SIG-M5 treated with dmso at 0.1 percent for 504 hours (cell line): ENCODE data around the gene AP5S1.
"Not testable (repeated sequence)": the region's sequence is repeated elsewhere in the genome, so short reads cannot be mapped to it uniquely, and the experiment has no call there.

Experiments
- DNase-seq: peaks from one replicate; lab custom pipeline; 2025; ENCODE audit not compliant: unreplicated experiment; lab: John Stamatoyannopoulos, UW

The AP5S1 gene

DNA sequence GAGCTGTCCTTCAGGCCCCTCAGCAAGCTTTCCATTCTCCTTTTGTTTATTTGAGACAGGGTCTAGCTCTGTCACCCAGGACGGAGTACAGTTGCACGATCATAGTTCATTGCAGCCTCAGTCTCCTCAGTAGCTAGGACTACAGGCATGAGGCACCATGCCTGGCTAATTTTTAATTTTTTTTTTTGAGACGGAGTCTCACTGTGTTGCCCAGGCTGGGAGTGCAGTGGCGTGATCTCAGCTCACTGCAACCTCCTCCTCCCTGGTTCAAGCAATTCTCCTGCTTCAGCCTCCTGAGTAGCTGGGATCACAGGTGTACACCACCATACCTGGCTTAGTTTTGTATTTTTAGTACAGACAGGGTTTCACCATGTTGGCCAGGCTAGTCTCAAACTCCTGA lies 31.1 kb upstream of the AP5S1 start:
- DNase-seq: not testable (repeated sequence)

DNA sequence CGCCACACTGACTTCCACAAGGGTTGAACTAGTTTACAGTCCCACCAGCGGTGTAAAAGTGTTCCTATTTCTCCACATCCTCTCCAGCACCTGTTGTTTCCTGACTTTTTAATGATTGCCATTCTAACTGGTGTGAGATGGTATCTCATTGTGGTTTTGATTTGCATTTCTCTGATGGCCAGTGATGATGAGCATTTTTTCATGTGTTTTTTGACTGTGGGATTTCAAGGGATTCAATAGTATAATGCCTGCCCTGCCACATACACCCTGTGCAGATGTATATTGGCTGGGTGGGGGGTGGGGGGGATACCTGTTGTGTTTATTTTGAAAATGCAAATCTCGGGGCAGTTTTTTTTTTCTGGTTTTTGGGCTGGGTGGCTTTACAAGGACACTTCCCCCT lies 26.2 kb upstream of the AP5S1 start:
- DNase-seq: not testable (repeated sequence)

DNA sequence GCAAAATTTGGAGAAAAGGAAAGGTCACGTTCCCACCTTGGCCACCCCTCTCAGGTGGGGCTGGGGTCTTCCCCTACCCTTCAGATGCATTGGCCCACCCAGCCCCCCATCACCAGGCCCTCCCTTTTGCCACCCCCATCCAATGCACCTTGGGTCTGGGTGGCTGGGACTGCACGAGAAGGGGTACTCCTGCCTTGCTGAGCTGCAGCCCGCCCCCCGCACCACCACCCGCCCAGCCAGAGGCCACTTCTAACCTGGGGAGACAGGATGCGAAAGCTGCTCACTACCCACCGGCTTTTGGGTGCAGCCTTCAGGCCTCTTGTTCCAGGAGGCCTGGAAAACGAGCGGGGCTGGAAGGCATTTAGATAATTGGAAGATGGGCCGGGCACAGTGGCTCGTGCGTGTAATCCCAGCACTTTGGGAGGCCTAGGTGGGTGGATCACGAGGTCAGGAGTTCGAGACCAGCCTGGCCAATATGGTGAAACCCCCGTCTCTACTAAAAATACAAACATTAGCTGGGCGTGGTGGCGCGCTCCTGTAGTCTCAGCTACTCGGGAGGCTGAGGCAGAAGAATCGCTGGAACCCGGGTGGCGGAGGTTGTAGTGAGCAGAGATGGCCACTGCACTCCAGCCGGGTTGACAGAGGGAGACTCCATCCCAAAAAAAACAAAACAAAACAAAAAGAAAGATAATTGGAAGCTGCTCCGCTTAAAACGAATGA lies 25.5 kb upstream of the AP5S1 start:
- no peak for DNase-seq

DNA sequence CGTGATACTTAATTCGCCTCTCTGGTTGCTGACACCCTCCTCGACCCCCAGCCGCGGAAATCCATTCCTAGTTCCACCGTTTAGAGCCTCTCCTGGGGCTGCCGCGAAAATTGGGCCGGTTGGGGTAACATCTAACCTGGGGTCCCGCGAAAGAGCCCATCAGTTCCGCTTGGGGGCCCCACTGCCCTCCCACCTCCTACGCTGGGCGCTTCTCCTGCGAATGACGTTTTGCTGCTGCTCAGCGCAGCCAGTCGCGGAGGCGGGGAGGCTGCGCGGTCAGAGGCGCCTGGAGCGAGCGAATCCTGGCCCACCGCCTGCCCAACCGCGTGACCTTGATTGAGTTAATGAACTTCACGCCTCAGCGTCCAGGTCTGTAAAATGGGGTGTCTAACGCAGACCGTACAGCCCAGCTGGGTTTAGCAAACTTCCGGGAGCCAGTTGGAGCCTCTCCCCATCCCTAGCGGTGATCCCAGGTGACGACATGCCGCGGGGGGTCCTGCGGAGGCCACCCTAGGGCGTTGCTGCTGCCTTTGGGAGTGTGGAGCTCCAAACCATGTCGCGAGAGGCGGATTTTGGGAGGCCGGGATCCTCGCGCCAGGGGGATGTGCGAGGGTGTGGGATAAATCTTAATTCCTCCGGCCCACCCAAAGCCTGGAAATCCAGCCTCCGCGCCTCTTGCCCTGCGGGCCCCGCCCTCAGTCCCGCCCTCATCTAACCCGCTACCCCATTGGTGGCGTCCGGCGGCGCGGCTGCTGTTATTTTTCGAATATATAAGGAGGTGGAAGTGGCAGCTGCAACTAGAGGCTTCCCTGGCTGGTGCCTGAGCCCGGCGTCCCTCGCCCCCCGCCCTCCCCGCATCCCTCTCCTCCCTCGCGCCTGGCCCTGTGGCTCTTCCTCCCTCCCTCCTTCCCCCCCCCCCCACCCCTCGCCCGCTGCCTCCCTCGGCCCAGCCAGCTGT lies 24.6 kb upstream of the AP5S1 start, which contains the start of gene CDC25B:
Gene CDC25B, plus strand, starts transcription at position 800 of the 958 bp plus-strand sequence. CDS start 222 bp downstream, outside the sequence.
- peak; percentile 94 for DNase-seq

- no peak for DNase-seq
Observed at GRCh38 chr20:3796477-3797225, 23.7 kb upstream of the AP5S1 start.

DNA sequence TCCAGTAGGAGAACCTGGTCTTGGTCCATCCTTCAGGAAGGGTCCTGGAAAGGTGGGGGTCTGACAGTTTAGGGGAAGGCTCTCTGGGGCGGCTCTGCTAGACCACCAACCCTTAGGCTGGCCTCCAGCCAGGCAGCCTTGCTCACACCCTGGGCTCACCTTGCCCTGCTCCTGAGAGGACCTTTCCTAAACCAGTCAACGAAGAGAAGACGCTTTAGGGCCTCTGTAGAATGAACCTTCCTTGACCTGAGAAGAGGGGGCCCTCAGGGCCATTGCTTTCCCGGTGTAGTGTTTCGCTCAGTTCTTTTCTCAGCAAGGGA lies 23.2 kb upstream of the AP5S1 start:
- DNase-seq: no peak

DNA sequence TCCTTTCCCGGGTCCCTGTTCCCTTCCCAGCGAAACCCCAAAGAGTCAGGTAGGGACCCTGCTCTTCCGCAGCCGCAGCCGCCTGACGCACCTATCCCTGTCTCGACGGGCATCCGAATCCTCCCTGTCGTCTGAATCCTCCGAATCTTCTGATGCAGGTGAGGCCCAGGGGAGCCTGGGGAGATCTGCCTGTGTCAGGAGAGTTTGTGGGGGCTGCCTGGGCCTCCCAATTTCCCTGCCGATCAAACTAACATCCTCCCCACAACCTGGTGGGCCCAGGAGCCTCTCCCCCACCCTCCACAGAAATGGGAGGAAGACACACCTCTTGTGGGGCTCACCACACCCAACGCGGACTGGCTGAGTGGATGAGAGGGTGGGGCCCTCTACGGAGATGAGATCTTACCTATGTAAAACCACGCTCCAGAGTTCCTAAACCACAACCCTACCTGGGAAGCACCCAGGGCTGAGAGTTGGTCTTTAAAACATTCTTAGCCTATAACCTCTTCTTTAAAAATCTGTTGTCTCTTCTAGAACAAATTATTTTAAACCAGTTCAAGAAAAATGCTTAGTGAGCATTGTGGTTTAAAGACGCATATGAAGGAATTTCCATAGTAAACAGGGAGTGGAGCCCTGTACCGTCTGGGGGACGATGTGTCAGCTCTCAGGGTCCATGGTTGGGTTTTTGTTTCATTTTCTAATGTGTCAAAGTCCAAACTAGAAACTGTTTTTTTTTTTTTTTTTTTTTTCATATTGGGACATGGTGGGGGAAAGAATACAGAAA lies 22.6 kb upstream of the AP5S1 start:
- no peak for DNase-seq

DNA sequence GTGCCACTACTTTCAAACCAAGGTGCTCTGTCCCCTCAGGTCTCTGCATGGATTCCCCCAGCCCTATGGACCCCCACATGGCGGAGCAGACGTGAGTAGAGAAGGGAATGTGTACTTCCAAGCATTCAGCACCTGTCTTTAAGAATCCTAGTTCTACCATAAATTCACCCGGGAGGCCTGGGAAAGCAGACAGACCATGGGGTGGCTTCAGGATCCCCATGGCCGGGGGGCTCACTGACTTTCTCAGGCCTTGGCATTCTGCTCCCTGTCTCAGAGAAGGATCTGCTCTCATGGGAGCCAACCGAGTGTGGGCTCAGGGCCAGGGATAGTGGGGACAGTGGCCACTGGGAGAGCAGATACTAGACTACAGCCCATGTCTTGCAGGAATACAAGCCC lies 22.0 kb upstream of the AP5S1 start:
- DNase-seq: no peak

DNA sequence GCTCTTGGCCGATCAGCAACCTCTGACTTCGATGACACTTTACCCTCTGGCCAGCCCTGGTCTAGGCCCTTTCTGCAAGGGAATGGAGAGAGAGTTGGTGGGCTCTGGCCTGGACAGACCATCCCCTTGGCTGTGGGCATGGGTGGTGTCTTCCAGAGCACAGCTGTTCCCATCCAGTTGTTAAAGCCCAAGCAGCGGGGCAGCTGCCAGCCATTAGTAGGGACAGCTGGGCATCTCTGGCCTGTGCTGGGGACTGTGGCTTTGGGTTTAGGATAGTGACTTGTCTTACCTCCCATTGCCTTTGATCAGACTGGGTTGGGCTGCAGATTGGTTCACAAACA lies 21.5 kb upstream of the AP5S1 start:
- DNase-seq: no peak

- DNase-seq: no peak
Observed at GRCh38 chr20:3800256-3800877, 20.0 kb upstream of the AP5S1 start.

DNA sequence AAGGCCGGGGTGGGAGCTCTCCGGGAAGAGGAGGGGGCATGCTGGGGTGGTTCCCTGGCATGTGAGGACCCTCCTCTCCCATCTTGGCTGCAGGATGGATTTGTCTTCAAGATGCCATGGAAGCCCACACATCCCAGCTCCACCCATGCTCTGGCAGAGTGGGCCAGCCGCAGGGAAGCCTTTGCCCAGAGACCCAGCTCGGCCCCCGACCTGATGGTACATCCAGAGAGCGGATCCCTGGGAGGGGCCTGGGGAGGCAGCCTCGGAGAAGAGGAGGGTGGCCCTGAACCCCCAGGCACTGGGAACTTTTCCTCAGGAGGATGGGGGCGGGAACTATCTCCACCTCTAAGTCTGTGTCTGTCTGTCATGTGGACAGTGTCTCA lies 19.5 kb upstream of the AP5S1 start:
- no peak for DNase-seq

DNA sequence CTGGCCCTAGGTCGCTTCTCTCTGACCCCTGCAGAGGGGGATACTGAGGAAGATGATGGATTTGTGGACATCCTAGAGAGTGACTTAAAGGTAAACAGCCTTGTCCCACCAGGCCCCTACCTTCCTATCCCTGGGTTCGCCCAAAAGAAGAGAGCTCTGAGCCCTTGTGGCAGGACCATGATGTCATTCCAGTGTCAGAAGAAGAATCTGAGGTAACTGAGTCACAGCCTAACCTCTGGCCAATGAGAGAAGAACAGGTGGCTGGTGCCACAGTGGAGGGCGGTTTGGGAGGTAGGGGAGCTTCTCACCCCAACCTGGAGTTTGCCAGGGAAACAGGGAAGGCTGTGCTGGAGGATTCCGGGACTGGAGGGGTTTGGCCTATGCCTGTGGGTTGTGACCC lies 19.0 kb upstream of the AP5S1 start:
- DNase-seq: no peak

DNA sequence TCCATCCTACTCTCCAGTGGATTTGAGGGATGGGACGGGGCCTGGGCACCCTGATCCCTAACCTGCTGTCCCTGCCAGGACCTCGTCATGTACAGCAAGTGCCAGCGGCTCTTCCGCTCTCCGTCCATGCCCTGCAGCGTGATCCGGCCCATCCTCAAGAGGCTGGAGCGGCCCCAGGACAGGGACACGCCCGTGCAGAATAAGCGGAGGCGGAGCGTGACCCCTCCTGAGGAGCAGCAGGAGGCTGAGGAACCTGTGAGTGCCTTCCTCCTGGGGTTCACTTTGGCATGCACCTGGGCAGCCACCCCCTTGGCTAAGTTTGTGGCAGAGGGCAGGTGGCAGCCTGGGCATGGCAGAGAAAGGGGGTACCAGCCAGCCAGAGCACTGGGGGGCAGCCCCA lies 18.5 kb upstream of the AP5S1 start:
- DNase-seq: no peak

DNA sequence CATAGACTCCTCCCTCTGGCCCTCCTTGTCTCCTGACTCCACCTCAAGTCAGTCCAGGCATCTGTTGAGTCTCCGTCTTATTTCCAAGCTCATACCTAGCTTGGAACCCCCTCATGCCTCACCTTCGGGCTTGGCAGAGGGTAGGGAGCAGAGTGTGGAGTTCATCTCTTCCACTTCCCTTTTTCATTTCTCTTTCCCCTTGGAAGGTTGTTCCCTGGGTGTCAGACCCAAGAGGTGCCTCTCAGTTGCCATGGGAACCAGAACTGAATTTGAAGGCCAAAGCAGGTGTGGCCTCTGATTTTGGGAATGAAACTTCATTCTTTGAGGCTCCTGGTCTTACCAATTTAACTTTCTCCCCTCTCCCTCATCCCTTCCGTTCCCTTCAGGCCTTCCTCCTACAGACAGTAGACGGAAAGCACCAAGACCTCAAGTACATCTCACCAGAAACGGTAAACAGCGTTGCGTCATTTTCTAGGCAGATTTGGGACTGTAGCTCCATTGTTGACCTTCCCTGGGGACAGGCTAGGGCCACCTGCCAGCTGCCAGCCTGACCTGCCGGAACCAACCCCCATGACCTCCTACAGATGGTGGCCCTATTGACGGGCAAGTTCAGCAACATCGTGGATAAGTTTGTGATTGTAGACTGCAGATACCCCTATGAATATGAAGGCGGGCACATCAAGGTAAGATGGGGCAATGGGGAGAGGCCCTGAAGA lies 17.7 kb upstream of the AP5S1 start:
- no peak for DNase-seq

DNA sequence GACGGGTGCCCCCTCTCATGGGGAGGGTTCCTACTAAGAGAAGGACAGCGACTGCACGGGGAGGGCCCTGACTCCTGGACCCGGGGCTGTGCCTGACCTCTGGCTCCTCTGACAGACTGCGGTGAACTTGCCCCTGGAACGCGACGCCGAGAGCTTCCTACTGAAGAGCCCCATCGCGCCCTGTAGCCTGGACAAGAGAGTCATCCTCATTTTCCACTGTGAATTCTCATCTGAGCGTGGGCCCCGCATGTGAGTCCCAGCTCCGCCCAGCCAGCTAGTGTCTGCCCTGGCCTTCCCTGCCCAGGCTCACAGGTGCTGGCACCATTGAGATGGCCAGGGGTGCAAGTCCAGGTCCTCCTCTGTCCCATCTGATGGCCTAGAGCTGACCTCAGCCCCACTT lies 17.1 kb upstream of the AP5S1 start:
- no peak for DNase-seq

DNA sequence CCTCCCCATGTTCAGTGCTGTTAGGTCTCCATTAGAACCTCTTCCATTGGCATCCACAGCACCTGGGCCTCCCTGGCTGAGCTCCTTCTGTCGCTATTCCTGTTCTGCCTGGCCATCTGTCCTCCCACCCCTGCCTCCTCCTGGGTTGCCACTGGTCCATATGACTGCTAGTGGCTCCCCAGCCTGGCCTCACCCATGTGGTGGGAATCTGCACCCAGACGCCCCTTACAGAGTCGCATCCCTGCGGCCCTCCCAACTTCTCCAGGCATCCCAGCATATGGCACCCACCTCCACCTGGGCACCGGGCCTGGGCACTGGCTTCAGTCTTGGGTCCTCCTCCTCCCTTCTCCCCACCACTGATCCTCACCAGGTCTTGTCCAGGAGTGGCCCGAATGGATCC lies 16.5 kb upstream of the AP5S1 start:
- DNase-seq: no peak

- no peak for DNase-seq
Observed at GRCh38 chr20:3804254-3804751, 16.0 kb upstream of the AP5S1 start.

DNA sequence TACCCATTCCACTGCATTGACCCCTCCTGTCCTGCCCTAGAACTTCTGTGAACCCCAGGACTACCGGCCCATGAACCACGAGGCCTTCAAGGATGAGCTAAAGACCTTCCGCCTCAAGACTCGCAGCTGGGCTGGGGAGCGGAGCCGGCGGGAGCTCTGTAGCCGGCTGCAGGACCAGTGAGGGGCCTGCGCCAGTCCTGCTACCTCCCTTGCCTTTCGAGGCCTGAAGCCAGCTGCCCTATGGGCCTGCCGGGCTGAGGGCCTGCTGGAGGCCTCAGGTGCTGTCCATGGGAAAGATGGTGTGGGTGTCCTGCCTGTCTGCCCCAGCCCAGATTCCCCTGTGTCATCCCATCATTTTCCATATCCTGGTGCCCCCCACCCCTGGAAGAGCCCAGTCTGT lies 15.6 kb upstream of the AP5S1 start:
- DNase-seq: no peak

DNA sequence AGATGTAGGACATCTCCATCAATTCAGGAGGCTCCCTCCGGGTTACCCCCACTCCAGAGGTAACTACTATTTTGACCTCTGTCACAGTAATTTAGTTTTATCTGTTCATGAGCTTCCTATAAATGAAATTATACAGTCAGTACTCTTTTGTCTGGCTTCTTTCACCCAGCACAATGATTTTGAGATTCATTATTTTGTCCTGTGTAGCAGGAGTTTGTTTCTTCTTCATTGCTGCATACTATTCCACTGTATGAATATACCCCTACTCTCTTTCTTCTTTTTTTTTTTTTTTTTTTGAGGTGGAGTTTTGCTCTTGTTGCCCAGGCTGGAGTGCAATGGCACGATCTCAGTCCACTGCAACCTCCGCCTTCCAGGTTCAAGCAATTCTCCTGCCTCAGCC lies 11.8 kb upstream of the AP5S1 start:
- no peak for DNase-seq
